GM23338 (cell line): ENCODE data around the gene PLCD3. TPM values are rescaled to one million over a fixed set of nuclear protein-coding genes. Genes with fewer than 3 reads are reported as not detected.

ENCODE experiments used
- ATAC-seq: fragments of 200-7000 bp; cut with Tn5 transposase; 3 replicates; pipeline ENCODE4 v1.9.1; 2020
- DNase-seq: peaks from one replicate; pipeline ENCODE4 v3.0.0-alpha.2; 2015; ENCODE audit warnings: low spot score
- H2AFZ ChIP-seq: fragments of 200-600 bp; sonication (generic); 2 replicates; pipeline ENCODE4 v1.8.0; 2016; ENCODE audit warnings: antibody characterized with exemption, mild to moderate bottlenecking, moderate library complexity
- H3F3A ChIP-seq: fragments of 200-600 bp; sonication (generic); replicated peaks from 2 replicates; pipeline ENCODE4 v1.8.0; 2017; ENCODE audit warnings: antibody characterized with exemption, mixed run types, low read depth
- H3K27ac ChIP-seq: fragments of 200-600 bp; sonication (generic); 2 replicates; pipeline ENCODE4 v1.6.1; 2016; ENCODE audit warnings: low read depth
- H3K27me3 ChIP-seq: fragments of 200-600 bp; sonication (generic); 2 replicates; pipeline ENCODE4 v1.8.0; 2016; ENCODE audit warnings: mild to moderate bottlenecking, mixed run types, moderate library complexity; ENCODE audit not compliant: insufficient read depth
- H3K36me3 ChIP-seq: fragments of 200-600 bp; sonication (generic); 2 replicates; pipeline ENCODE4 v1.8.0; 2016; ENCODE audit warnings: mild to moderate bottlenecking; ENCODE audit not compliant: insufficient read depth
- H3K4me1 ChIP-seq: fragments of 200-600 bp; sonication (generic); 2 replicates; pipeline ENCODE4 v1.8.0; 2016; ENCODE audit warnings: mild to moderate bottlenecking, moderate library complexity; ENCODE audit not compliant: insufficient read depth
- H3K4me2 ChIP-seq: fragments of 200-600 bp; sonication (generic); 2 replicates; pipeline ENCODE4 v1.7.1; 2017; ENCODE audit warnings: mixed run types
- H3K4me3 ChIP-seq: fragments of 200-600 bp; sonication (generic); 2 replicates; pipeline ENCODE4 v1.6.1; 2016; ENCODE audit warnings: mixed run types
- H3K79me2 ChIP-seq: fragments of 200-600 bp; sonication (generic); replicated peaks from 2 replicates; pipeline ENCODE4 v1.8.0; 2017; ENCODE audit warnings: mild to moderate bottlenecking; ENCODE audit not compliant: insufficient read depth
- H3K9me2 ChIP-seq: fragments of 200-600 bp; sonication (generic); 2 replicates; pipeline ENCODE4 v1.8.0; 2017; ENCODE audit not compliant: insufficient read depth
- H4K20me1 ChIP-seq: fragments of 200-600 bp; sonication (generic); replicated peaks from 2 replicates; pipeline ENCODE4 v1.8.0; 2017; ENCODE audit warnings: mild to moderate bottlenecking; ENCODE audit not compliant: insufficient read depth
- H3K27ac Mint-ChIP-seq: 2 replicates; pipeline ENCODE4 v1.8.0; 2020; ENCODE audit warnings: inconsistent platforms, mild to moderate bottlenecking, moderate library complexity, mixed read lengths
- H3K27me3 Mint-ChIP-seq: 3 replicates; pipeline ENCODE4 v1.8.0; 2022; ENCODE audit warnings: low read depth, mild to moderate bottlenecking, moderate library complexity, mixed read lengths, inconsistent platforms; ENCODE audit not compliant: insufficient read depth, poor library complexity
- H3K36me3 Mint-ChIP-seq: 3 replicates; pipeline ENCODE4 v1.8.0; 2021; ENCODE audit warnings: low read depth, mild to moderate bottlenecking, inconsistent platforms, moderate library complexity, mixed read lengths
- H3K4me1 Mint-ChIP-seq: 3 replicates; pipeline ENCODE4 v1.8.0; 2020; ENCODE audit warnings: mild to moderate bottlenecking, inconsistent platforms, mixed read lengths
- H3K4me3 Mint-ChIP-seq: 3 replicates; pipeline ENCODE4 v1.8.0; 2021; ENCODE audit warnings: moderate library complexity, mild to moderate bottlenecking, inconsistent platforms, mixed read lengths
- H3K9me3 Mint-ChIP-seq: 3 replicates; pipeline ENCODE4 v1.8.0; 2020; ENCODE audit warnings: moderate library complexity, mild to moderate bottlenecking, inconsistent platforms, mixed read lengths
- CREB1 ChIP-seq: fragments of 250-450 bp; sonication (Bioruptor Pico); IDR thresholded peaks from 2 replicates; pipeline ENCODE4 v1.5.0; 2020; ENCODE audit warnings: low read depth, mild to moderate bottlenecking, moderate library complexity
- CTCF ChIP-seq, 2 experiments: fragments of 200-600 bp in 1 of 2; sonication (generic) in 1 of 2; conservative IDR thresholded peaks; 2 replicates each; pipeline versions ENCODE4 v1.5.1 to v1.6.1; 2016 to 2017; ENCODE audit warnings: antibody characterized with exemption in 2 of 2, low read depth in 2 of 2, mild to moderate bottlenecking in 2 of 2, moderate library complexity in 1 of 2
- ETS1 ChIP-seq: IDR thresholded peaks from 2 replicates; pipeline ENCODE4 v1.6.1; 2016; ENCODE audit warnings: antibody characterized with exemption
- EZH2phosphoT487 ChIP-seq: fragments of 200-600 bp; sonication (generic); IDR thresholded peaks from one replicate; pipeline ENCODE4 v1.8.1; 2018; ENCODE audit warnings: antibody characterized with exemption; ENCODE audit not compliant: unreplicated experiment
- JUNB ChIP-seq: IDR thresholded peaks from one replicate; pipeline ENCODE4 v1.6.1; 2016; ENCODE audit warnings: antibody characterized with exemption; ENCODE audit not compliant: unreplicated experiment
- NANOG ChIP-seq: IDR thresholded peaks from 2 replicates; pipeline ENCODE4 v1.6.1; 2016; ENCODE audit warnings: antibody characterized with exemption, borderline replicate concordance
- POLR2AphosphoS5 ChIP-seq: IDR thresholded peaks from 2 replicates; pipeline ENCODE4 v1.6.1; 2016; ENCODE audit warnings: antibody characterized with exemption, low read depth
- REST ChIP-seq: IDR thresholded peaks from one replicate; pipeline ENCODE4 v1.6.1; 2018; ENCODE audit warnings: antibody characterized with exemption; ENCODE audit not compliant: unreplicated experiment
- ZNF114 ChIP-seq: fragments of 250-450 bp; sonication (Bioruptor Pico); IDR thresholded peaks from 2 replicates; pipeline ENCODE4 v1.5.0; 2020; ENCODE audit warnings: mild to moderate bottlenecking, moderate library complexity
- ZNF331 ChIP-seq: fragments of 250-450 bp; sonication (Bioruptor Pico); IDR thresholded peaks from 2 replicates; pipeline ENCODE4 v1.5.0; 2020; ENCODE audit warnings: low read depth, mild to moderate bottlenecking, moderate library complexity
- ZNF462 ChIP-seq: fragments of 250-450 bp; sonication (Bioruptor Pico); IDR thresholded peaks from 2 replicates; pipeline ENCODE4 v1.5.0; 2020; ENCODE audit warnings: mild to moderate bottlenecking, moderate library complexity
- polyA plus RNA-seq: library from polyadenylated mRNA; unstranded; fragments of >200 nt; fragmentation: Nextera tagmentation; extraction: Ambion mirVana; gene quantifications from 2 replicates; pipeline ENCODE4 v1.2.1, GENCODE V29; 2016
- total RNA-seq: library from RNA; depleted of rRNA; stranded (reverse); fragments of >200 nt; shearing (Covaris generic); gene quantifications from 2 replicates; pipeline ENCODE4 v1.2.3, GENCODE V29; 2014

Gene PLCD3
- total and polyA plus RNA-seq, 2 experiments from 2014 or later, result 3.0 to 32.1 TPM

GRCh38 chr17:45148183-45149036 lies 16.1 kb upstream of the PLCD3 start, which contains the start of gene HEXIM1:
Gene HEXIM1 (plus strand): TSS chr17:45148475. CDS start chr17:45149191, 716 bp downstream.
- peak within 1 kb of the TSS; percentile 100 for H3K27ac Mint-ChIP-seq
- H3K79me2 ChIP-seq, result peaks cover 25% of the 10 kb centered on the region

More at GRCh38 chr17:45148183-45149036, 16.1 kb upstream of the PLCD3 start, which contains the start of gene HEXIM1:
- Histone ChIP-seq H3K4me3 (peak within 1 kb of the TSS; percentile 95), H4K20me1 (peaks cover 15% of the 10 kb centered on the region; the same call in 1 of the 2 replicates), H3K9me2 (no peaks in the 10 kb centered on the region), H3F3A (peaks cover 14% of the 10 kb centered on the region), H3K4me1 (peaks cover 35% of the 10 kb centered on the region), H3K4me2 (peak within 1 kb of the TSS; percentile 95), H2AFZ (no peak within 1 kb of the TSS), H3K27ac (peak within 1 kb of the TSS; percentile 97), H3K27me3 (peaks cover 5% of the 10 kb centered on the region; the same call in 1 of the 2 replicates), H3K36me3 (no peaks in the 10 kb centered on the region)
- Mint-ChIP-seq H3K4me1 (peaks cover 35% of the 10 kb centered on the region), H3K4me3 (peak within 1 kb of the TSS; percentile 100), H3K36me3 (peaks cover 12% of the 10 kb centered on the region), H3K27me3 (peaks cover 37% of the 10 kb centered on the region), H3K9me3 (no peaks in the 10 kb centered on the region)
- TF ChIP-seq ETS1 (peak; percentile 91), POLR2AphosphoS5 (peak; percentile 100), ZNF331 (no peak), ZNF462 (CRISPR knock-in tag) (0 out of 2 replicates have a peak, but pooled peaks have one; percentile 44), CTCF (conservative IDR thresholded peaks at IDR 0.05; ENCODE audit: low read depth in 2 of 2) (no peak), REST (no peak), NANOG (no peak), JUNB (no peak), EZH2phosphoT487 (no peak), CREB1 (CRISPR knock-in tag) (peak; percentile 83), ZNF114 (CRISPR knock-in tag) (peak; percentile 89; the same call in 1 of the 2 replicates)
- peak; percentile 100 for DNase-seq
- peak; percentile 62 for ATAC-seq
